Sigmoid colon (tissue), 3 donors: Measurements from ENCODE around the gene RNF212B.

ENCODE experiments used
- CTCF ChIP-seq, 4 experiments: fragments of 450-650 bp in 3 of 4; fragments of 200-600 bp in 1 of 4; IDR thresholded peaks; one replicate each; pipeline ENCODE4 v1.5.1; 2016 to 2019; ENCODE audit warnings: antibody characterized with exemption in 4 of 4, mild to moderate bottlenecking in 3 of 4, moderate library complexity in 2 of 4
- POLR2A ChIP-seq, 2 donors: fragments of 450-650 bp; IDR thresholded peaks; one replicate each; pipeline ENCODE4 v1.6.1; 2016; ENCODE audit warnings: antibody characterized with exemption in 2 of 2, mild to moderate bottlenecking in 2 of 2, moderate library complexity in 2 of 2

GRCh38 chr14:23286020-23286901 lies 48.5 kb downstream of the RNF212B start, which contains the start of gene HOMEZ:
- TF ChIP-seq POLR2A (IDR thresholded peaks at IDR 0.05) (peak; percentile 51 to 62), CTCF (IDR thresholded peaks at IDR 0.05) (no peak)
